Neural progenitor cell (in vitro differentiated cells): ENCODE measurements around the gene GDE1. TPM values are rescaled to one million over a fixed set of nuclear protein-coding genes. Genes with fewer than 3 reads are reported as not detected.

Experiments used
- DNase-seq: peaks from one replicate; pipeline ENCODE4 v3.0.0-alpha.2; 2016; ENCODE audit warnings: low spot score
- H2AFZ ChIP-seq: fragments of 200-600 bp; sonication (generic); replicated peaks from 2 replicates; pipeline ENCODE4 v1.6.1; 2016; ENCODE audit warnings: antibody characterized with exemption
- H3F3A ChIP-seq: fragments of 200-600 bp; sonication (generic); 2 replicates; pipeline ENCODE4 v1.6.1; 2016; ENCODE audit warnings: antibody characterized with exemption, low read depth
- H3K27ac ChIP-seq: fragments of 200-600 bp; sonication (generic); 2 replicates; pipeline ENCODE4 v1.5.1; 2016; ENCODE audit warnings: mild to moderate bottlenecking
- H3K27me3 ChIP-seq: fragments of 200-600 bp; sonication (generic); 2 replicates; pipeline ENCODE4 v1.6.1; 2016; ENCODE audit warnings: mild to moderate bottlenecking, moderate library complexity
- H3K36me3 ChIP-seq: fragments of 200-600 bp; sonication (generic); 2 replicates; pipeline ENCODE4 v1.5.1; 2016
- H3K4me1 ChIP-seq: fragments of 200-600 bp; sonication (generic); 2 replicates; pipeline ENCODE4 v1.6.1; 2016; ENCODE audit warnings: mixed run types
- H3K4me2 ChIP-seq: fragments of 200-600 bp; sonication (generic); 2 replicates; pipeline ENCODE4 v1.6.1; 2016
- H3K4me3 ChIP-seq: fragments of 200-600 bp; sonication (generic); 2 replicates; pipeline ENCODE4 v1.5.1; 2016
- H3K79me2 ChIP-seq: fragments of 200-600 bp; sonication (generic); 2 replicates; pipeline ENCODE4 v1.6.1; 2016; ENCODE audit warnings: low read depth
- H3K9ac ChIP-seq: fragments of 200-600 bp; sonication (generic); 2 replicates; pipeline ENCODE4 v1.6.1; 2016
- H3K9me3 ChIP-seq: fragments of 200-600 bp; sonication (generic); 2 replicates; pipeline ENCODE4 v1.5.1; 2016; ENCODE audit warnings: low read depth
- H4K20me1 ChIP-seq: fragments of 200-600 bp; sonication (generic); 2 replicates; pipeline ENCODE4 v1.6.1; 2016; ENCODE audit warnings: low read depth
- H3K27ac Mint-ChIP-seq: 3 replicates; pipeline ENCODE4 v1.8.0; 2021; ENCODE audit warnings: mixed read lengths
- H3K27me3 Mint-ChIP-seq: 2 replicates; pipeline ENCODE4 v1.8.0; 2022; ENCODE audit warnings: low read depth, mild to moderate bottlenecking, inconsistent platforms, moderate library complexity, mixed read lengths; ENCODE audit not compliant: insufficient read depth
- H3K36me3 Mint-ChIP-seq: 3 replicates; pipeline ENCODE4 v1.8.0; 2021; ENCODE audit warnings: mixed read lengths
- H3K4me1 Mint-ChIP-seq: 3 replicates; pipeline ENCODE4 v1.8.0; 2021; ENCODE audit warnings: mixed read lengths
- H3K4me3 Mint-ChIP-seq: 3 replicates; pipeline ENCODE4 v1.8.0; 2021; ENCODE audit warnings: mild to moderate bottlenecking, moderate library complexity, mixed read lengths
- H3K9me3 Mint-ChIP-seq: 3 replicates; pipeline ENCODE4 v1.8.0; 2020; ENCODE audit warnings: mixed read lengths
- CTCF ChIP-seq: fragments of 200-600 bp; sonication (generic); IDR thresholded peaks from 2 replicates; pipeline ENCODE4 v1.5.1; 2017; ENCODE audit warnings: antibody characterized with exemption, mild to moderate bottlenecking
- EZH2 ChIP-seq: fragments of 200-600 bp; sonication (generic); IDR thresholded peaks from 2 replicates; pipeline ENCODE4 v1.6.1; 2017; ENCODE audit warnings: antibody characterized with exemption, mild to moderate bottlenecking, moderate library complexity
- EZH2phosphoT487 ChIP-seq: fragments of 200-600 bp; sonication (generic); IDR thresholded peaks from 2 replicates; pipeline ENCODE4 v1.6.1; 2017; ENCODE audit warnings: antibody characterized with exemption
- total RNA-seq: library from RNA; depleted of rRNA; stranded (reverse); fragments of >200 nt; gene quantifications from 2 replicates; pipeline ENCODE4 v1.2.3, GENCODE V29; 2015; ENCODE audit warnings: low replicate concordance

Gene GDE1
- total RNA-seq, 1 donor from 2014 or later: 43.0 TPM

DNA sequence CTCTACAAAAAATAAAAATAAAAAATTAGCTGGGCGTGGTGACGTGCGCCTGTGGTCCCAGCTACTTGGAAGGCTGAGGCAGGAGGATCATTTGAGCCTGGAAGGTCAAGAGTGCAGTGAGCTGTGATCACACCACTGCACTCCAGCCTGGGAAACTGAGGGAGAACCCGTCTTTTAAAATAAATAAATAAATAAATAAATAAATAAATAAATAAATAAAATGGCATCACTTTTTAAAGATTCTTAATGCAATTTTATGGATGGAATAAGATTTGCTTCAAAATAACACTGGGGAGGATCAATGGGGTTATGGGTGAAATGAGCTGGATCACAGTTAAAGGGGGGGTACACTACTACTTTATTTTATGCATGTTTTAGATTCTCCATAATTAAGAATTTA lies 14.9 kb downstream of the GDE1 start:
- Histone ChIP-seq H3K27ac (no peak overlapping the region), H3K4me1 (no peaks in the 10 kb centered on the region), H3K9me3 (no peaks in the 10 kb centered on the region), H2AFZ (no peak overlapping the region), H3K4me2 (no peak overlapping the region), H3F3A (no peaks in the 10 kb centered on the region), H4K20me1 (no peaks in the 10 kb centered on the region), H3K9ac (no peak overlapping the region), H3K4me3 (no peak overlapping the region), H3K79me2 (no peaks in the 10 kb centered on the region), H3K27me3 (no peaks in the 10 kb centered on the region), H3K36me3 (peaks cover 9% of the 10 kb centered on the region)
- Mint-ChIP-seq H3K27ac (no peak overlapping the region), H3K4me1 (peaks cover under 1% of the 10 kb centered on the region), H3K9me3 (no peaks in the 10 kb centered on the region), H3K27me3 (no peaks in the 10 kb centered on the region), H3K4me3 (no peak overlapping the region), H3K36me3 (peaks cover 39% of the 10 kb centered on the region)
- TF ChIP-seq EZH2phosphoT487 (no peak), CTCF (no peak), EZH2 (no peak)
- no peak for DNase-seq

- Histone ChIP-seq H3K79me2 (no peaks in the 10 kb centered on the region), H3K36me3 (peaks cover 6% of the 10 kb centered on the region), H4K20me1 (no peaks in the 10 kb centered on the region), H3K27me3 (no peaks in the 10 kb centered on the region), H3F3A (no peaks in the 10 kb centered on the region), H3K4me3 (no peak overlapping the region), H3K27ac (no peak overlapping the region), H3K9ac (no peak overlapping the region), H2AFZ (no peak overlapping the region), H3K4me1 (no peaks in the 10 kb centered on the region), H3K4me2 (no peak overlapping the region), H3K9me3 (no peaks in the 10 kb centered on the region)
- DNase-seq: no peak
- Mint-ChIP-seq H3K4me1 (peaks cover 4% of the 10 kb centered on the region), H3K4me3 (no peak overlapping the region), H3K27me3 (no peaks in the 10 kb centered on the region), H3K36me3 (peaks cover 40% of the 10 kb centered on the region), H3K27ac (no peak overlapping the region), H3K9me3 (no peaks in the 10 kb centered on the region)
- TF ChIP-seq EZH2phosphoT487 (no peak), CTCF (no peak), EZH2 (no peak)
These were observed 16.1 kb downstream of the GDE1 start for GRCh38 chr16:19505600-19506303.

DNA sequence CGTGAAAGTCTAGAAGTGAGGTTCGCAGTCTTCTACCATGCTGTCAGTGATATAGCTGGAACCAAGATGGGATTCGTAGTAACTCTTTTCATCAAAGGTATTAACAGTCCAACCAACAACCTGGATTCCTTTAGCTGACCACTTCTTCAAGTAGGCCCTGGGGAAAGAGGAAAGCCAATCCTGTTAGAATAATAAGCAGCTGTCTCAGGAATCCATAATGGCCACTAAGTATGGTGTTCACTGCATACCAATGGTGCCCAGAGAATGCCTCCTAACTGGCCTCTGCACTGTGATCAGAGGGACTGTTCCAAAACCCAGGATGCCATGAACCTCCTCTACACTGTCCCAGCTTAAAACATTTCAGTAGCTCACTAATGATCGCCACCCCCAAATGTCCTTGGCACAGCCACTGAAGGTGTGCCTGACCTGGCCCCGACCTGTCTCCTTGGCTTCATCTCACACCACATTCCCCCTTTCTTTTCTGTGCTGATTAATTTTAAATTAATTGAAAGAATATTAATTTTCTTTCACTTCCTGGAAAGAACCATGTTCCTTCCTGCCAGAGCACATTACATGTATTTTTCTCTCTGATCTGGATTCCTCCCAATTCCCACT lies 18.3 kb downstream of the GDE1 start:
- Histone ChIP-seq H3F3A (no peaks in the 10 kb centered on the region), H3K9ac (no peak overlapping the region), H3K27me3 (no peaks in the 10 kb centered on the region), H3K79me2 (no peaks in the 10 kb centered on the region), H3K9me3 (no peaks in the 10 kb centered on the region), H3K4me1 (no peaks in the 10 kb centered on the region), H3K36me3 (no peaks in the 10 kb centered on the region), H3K27ac (no peak overlapping the region), H3K4me2 (no peak overlapping the region), H2AFZ (no peak overlapping the region), H4K20me1 (no peaks in the 10 kb centered on the region), H3K4me3 (no peak overlapping the region)
- H3K36me3 Mint-ChIP-seq: peaks cover 48% of the 10 kb centered on the region
- peaks cover 4% of the 10 kb centered on the region for H3K4me1 Mint-ChIP-seq
- no peaks in the 10 kb centered on the region for H3K9me3 Mint-ChIP-seq
- no peaks in the 10 kb centered on the region for H3K27me3 Mint-ChIP-seq
- no peak for DNase-seq
- H3K4me3 Mint-ChIP-seq: no peak overlapping the region
- no peak for TF ChIP-seq CTCF
- no peak for TF ChIP-seq EZH2
- TF ChIP-seq EZH2phosphoT487: no peak
- no peak overlapping the region for H3K27ac Mint-ChIP-seq
